ENCODE results near the gene KCNJ4.

Gene KCNJ4

GRCh38 chr22:38451404-38451803 lies 3.6 kb downstream of the KCNJ4 start:
- DNase-seq, result no peak

DNA sequence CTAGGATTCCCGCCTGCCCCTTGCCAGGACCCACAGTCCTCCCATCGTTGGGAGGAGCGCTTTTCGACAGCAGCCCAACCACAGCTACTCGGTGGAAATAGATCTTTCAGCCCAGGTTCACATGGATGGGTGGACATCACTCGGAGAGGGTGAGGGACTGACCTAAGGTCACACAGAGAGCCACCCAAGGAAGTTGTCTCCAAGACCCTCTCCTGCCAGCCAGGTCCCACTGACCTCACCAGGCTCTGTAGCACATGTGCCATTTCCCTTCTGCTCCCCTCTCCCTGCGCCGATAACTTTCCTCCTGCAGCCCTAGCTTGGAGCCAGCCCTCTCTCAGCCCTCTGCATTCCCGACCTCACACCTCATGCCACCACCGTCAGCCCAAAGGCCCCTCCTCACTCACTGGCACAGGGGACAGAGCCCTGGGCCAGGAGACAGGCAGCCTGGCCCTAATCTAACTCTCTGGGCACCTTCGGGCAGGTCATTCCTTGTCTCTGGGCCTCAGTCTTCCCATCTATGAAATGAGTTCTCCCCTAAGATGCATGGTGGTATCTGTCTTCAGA lies 4.7 kb downstream of the KCNJ4 start:
- DNase-seq, result no peak

GRCh38 chr22:38449776-38450175 lies 5.2 kb downstream of the KCNJ4 start:
- no peak for DNase-seq

DNA sequence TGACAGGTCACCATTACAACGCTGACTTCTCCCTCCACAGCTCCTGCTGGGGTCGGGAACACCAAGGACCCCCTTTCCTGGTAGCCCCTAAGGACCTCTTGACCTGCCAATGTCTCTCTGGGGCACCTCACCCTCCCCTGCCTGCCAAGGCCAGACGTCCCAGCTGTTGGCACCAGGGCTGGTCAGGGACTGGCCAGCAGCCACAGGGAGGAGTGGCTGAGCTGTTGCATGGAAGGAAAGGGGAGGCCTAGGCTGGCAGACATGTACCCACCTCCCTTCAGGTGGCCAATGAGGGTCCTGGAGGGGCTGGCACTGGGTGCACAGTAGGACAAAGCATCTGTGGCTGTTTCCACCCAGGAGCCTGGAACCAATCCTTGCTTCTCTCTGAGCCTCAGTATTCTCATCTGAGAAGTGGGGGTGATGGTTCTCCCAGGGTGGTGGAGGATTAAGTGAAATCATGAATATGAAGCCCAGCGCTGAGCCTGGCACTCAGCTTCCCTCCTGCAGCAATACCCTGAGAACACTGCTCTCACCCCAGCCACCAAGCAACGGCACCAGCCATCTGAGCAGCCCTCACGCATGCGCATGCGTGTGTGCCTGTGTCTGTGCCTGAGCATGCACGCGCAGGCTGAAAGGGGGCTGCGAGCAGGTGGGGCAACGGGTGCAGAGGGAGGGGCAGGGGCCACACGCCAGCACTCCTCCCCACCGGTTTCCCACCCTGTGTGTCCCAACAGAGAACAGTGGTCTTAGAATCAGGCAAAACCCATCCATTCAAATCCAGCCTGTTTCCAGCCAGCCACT lies 5.9 kb downstream of the KCNJ4 start:
- DNase-seq, result no peak

DNA sequence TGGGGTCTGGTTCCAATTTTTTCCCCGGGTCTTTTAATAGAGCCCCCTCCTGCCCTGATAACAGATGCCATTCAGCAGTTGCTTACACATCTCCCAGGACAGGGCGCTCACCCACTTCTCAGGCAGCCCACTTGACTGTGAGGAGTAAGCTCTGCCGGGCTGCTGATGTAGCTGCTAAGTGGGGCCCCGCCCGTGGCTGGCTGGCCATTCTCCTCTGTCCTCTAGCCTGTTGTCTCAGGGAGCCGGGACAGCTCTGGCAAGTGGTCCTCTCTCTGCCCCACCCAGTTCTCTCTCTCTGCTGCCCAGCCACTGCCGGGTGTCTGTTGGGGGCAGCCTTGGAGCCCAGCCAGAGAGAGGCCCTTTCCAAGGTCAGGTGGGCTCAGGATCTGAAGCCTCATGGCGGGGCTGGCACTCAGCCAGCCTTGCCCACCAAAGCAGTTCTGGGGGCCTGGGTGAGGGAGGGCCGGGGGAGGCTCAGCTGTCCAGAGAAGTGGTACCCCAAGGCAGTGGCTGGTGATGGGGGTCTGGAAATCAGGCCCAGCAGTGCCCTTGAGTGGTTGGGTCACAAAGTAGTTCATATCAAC lies 8.9 kb downstream of the KCNJ4 start:
- DNase-seq, result no peak

DNA sequence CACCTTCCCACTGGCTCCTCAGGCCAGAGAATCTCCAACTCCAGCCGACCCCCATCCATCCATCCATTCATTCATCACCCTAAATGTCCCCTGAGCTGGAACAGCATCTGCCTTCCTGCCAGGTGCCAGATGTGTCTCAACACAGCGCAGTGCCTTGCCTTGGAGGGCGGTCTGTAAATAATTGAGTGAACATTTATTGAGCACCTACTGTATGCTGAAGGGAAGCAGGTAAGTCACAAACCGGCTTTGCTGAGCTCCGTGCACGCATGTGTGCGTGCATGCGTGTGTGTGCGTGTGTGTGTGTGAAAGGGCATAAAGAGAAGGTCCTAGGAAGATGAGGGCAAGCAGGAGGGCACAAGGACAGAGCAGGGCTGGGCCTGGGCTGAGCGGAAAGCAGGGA lies 10.2 kb downstream of the KCNJ4 start:
- no peak for DNase-seq

DNA sequence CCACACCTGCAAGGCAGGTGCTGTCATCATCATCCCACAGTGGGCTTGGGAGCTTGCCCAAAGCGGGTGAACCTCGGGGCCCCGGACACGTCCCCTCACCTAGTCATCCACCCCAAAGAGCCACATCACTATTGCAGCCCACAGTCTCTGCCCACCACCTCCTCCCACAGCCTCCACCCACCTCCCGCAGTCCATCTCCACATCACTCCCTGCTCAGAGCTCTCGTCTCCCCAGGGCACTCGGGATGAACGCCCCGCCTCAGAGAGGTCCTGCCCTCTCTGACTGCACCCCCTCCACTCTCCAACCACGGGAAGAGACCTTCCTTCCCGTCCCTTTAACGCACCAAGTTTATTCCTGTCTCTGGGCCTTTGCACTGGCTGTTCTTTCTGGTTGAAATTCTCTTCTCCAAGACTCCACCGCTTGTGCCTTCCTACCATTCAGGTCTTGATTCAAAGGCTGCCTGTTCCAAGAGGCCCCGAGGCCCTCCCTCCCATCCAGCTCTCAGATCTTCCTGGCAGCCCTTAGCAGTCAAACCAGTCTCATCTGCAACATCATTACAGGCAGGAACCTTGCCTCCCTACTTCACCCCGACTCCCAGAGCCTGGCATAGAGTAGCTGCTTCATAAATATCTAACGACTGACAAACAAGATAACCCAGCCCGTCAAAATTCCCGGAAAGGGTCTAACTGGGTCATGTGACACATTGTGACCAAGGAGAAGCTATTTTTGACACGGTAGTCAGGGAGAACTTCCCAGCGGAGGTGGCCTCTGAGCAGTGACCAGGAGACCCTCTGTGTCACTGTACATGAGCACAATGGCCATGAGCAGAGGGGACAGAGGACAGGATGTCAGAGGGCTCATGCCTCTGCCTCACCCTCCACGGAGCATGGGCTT lies 11.1 kb downstream of the KCNJ4 start:
- no peak for DNase-seq

- DNase-seq, result no peak
Measured at GRCh38 chr22:38442967-38443627, 11.9 kb downstream of the KCNJ4 start.

- DNase-seq, result no peak
Measured at GRCh38 chr22:38441620-38442287, 13.2 kb downstream of the KCNJ4 start.

GRCh38 chr22:38440747-38441350 lies 14.2 kb downstream of the KCNJ4 start:
- DNase-seq, result no peak

DNA sequence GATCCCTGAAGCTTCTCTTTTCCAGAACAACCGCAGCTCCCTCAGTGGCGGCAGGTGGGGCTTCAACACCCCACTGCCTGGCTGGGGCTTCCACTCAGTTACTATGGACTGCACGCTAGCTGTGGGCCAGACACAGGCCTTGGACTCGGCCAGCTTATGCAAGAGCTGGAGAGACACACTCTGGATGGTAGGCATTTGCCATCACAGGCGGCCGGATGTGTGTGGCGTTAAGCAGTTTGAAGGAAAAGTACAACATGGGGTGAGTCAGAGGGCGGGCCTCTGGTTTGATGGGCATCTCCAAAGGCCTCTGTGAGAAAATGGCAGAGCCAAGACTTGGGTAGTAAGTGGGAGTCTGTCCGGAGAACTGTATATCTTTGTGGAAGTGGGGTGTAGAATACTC lies 17.6 kb downstream of the KCNJ4 start:
- DNase-seq, result no peak

- no peak for DNase-seq
Measured at GRCh38 chr22:38436629-38437395, 18.2 kb downstream of the KCNJ4 start.

DNA sequence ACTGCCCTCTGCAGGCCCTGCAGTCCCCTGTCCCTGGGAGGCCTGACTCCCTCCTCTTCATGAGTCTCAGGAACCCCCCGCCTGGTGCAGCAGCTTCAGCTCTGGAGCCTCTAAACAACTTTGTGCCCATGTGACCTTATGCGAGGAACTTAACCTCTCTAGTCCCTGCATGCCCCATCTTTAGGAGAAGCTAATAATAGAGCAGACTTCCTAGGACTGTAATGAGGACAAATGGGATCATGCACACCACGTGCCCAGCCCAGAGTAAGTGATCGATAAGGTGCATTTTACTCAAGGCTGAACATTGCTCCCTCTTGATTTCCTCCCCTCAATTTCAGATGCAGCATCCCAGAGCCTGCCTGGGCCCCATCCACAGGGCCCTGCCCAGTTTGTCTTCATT lies 19.0 kb downstream of the KCNJ4 start:
- DNase-seq, result no peak

- DNase-seq, result no peak
Measured at GRCh38 chr22:38435010-38435409, 20.0 kb downstream of the KCNJ4 start.

DNA sequence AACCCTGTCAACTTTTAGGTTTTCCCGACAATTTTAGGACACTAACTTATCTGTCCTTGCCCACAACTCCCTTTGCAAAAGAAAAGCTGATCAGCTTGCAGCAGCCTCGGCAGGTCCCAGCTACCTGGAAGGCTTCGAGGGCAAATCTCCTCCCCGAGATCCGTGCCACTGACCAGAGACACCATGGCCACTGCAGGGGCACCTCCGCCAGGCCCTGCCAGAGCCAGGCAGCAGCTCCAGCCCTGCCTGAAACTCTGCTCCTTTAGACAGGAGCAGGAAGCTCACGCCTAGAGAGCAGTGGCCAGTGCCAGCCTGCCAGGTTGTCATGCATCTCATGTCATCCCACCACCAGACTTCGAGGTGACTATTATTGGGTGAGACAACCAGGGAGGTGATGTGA lies 21.1 kb downstream of the KCNJ4 start:
- no peak for DNase-seq

DNA sequence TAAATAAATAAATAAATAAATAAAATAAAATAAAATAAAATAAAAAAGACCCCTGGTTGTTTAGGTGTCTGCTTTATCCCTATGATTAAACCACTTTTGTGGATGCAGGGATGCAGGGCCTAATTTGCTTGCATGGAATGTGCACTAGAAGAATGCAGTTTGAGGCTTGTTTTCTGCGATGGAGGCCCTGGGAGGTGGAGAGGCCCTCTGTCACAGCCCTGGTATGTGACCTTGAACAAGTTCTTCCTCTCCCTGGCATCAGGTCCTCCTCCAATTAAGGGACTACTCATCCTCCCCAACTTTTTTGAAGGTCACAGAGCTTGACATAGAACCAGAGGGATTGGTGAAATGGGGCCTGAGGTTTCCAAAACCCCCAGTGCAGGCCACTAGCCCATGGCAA lies 22.7 kb downstream of the KCNJ4 start:
- DNase-seq, result no peak

DNA sequence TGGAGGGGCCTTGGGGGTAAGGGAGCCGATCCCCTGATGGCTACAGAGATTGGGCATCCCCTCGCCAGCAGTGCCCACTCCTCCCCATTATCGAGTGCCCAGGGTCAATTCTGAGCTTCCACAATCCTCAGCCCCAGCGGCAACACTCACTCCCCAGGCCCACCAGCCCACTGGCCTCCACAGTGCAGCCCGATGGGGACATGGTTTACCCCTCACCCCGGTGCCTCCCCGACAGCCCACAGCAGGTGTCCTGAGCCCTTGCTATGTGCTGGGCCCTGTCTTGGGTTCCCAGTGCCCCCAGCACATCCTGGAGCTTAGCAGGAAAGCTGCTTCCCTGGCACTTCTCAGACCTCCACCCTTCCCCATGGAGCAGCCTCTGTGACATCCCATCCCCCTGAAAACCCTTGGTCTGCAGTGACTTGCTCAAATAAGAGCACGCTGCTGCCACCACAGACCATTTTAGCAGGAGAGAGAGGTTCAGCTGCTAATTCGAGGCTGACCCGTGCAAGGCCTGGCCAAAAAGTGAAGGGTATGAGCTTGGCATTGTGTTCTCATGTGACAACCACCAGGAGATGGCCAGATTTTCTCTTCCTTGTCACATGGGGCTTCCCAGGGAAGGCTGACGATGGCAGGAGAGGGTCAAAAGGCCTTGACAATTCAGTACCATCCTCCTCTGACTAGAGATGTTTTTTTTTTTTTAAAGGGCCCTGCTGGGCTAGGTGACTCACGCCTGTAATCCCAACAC lies 23.6 kb downstream of the KCNJ4 start:
- no peak for DNase-seq

GRCh38 chr22:38429499-38430068 lies 25.4 kb downstream of the KCNJ4 start:
- DNase-seq, result peak; percentile 46

- DNase-seq, result no peak
Measured at GRCh38 chr22:38428714-38429113, 26.3 kb downstream of the KCNJ4 start.

DNA sequence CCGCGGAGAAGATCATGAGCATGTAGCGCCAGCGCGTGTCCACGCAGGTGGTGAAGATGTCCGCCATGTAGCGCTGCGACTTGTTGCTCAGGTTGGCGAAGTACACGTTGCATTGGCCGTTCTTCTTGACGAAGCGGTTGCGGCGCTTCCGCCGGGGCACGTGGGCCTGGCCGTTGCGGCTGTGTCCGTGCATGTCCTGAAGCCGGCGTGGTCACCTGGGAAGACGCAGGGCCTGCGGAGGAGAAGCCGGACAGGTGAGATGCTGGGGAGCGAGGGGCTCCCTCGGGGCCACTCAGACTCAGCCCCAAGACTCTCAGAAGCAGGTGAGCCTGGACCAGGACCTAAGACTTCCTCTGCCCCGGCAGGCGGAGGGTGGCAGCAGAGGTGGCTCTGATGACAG lies 27.1 kb downstream of the KCNJ4 start:
- no peak for DNase-seq
